ENCODE measurements around the gene CACNA1A.
"Not testable (repeated sequence)": the region's sequence is repeated elsewhere in the genome, so short reads cannot be mapped to it uniquely, and the experiment has no call there.

CACNA1A gene

GRCh38 chr19:13185763-13186657, 320.3 kb downstream of the CACNA1A start:
- DNase-seq, result not testable (repeated sequence)

GRCh38 chr19:13184926-13185325, 321.4 kb downstream of the CACNA1A start:
- DNase-seq, result not testable (repeated sequence)

GRCh38 chr19:13181747-13182388, 324.4 kb downstream of the CACNA1A start:
- DNase-seq, result no peak

- DNase-seq, result not testable (repeated sequence)
Measured at GRCh38 chr19:13178291-13178690, 328.0 kb downstream of the CACNA1A start.

GRCh38 chr19:13177584-13177983, 328.7 kb downstream of the CACNA1A start:
- not testable (repeated sequence) for DNase-seq

GRCh38 chr19:13176345-13176744, 329.9 kb downstream of the CACNA1A start:
- DNase-seq, result no peak

GRCh38 chr19:13173139-13173737, 333.0 kb downstream of the CACNA1A start:
- DNase-seq, result no peak

GRCh38 chr19:13172346-13173138, 333.7 kb downstream of the CACNA1A start:
- no peak for DNase-seq

- no peak for DNase-seq
Measured at GRCh38 chr19:13171146-13171545, 335.1 kb downstream of the CACNA1A start.

GRCh38 chr19:13169769-13170168, 336.5 kb downstream of the CACNA1A start:
- DNase-seq, result no peak

- not testable (repeated sequence) for DNase-seq
Measured at GRCh38 chr19:13166151-13166550, 340.1 kb downstream of the CACNA1A start.

- DNase-seq, result no peak
Measured at GRCh38 chr19:13165162-13165997, 340.9 kb downstream of the CACNA1A start.

- no peak for DNase-seq
Measured at GRCh38 chr19:13164343-13165161, 341.7 kb downstream of the CACNA1A start.

- DNase-seq, result no peak
Measured at GRCh38 chr19:13163609-13164342, 342.5 kb downstream of the CACNA1A start.

- no peak for DNase-seq
Measured at GRCh38 chr19:13162724-13163608, 343.3 kb downstream of the CACNA1A start.

GRCh38 chr19:13160557-13160956, 345.7 kb downstream of the CACNA1A start:
- DNase-seq, result no peak

GRCh38 chr19:13159713-13160112, 346.6 kb downstream of the CACNA1A start:
- no peak for DNase-seq

All from NCI-H187 treated with DMSO at 0.1 percent for 48 hours (cell line).